ENCODE measurements around the gene MAP3K13.

The MAP3K13 gene

DNA sequence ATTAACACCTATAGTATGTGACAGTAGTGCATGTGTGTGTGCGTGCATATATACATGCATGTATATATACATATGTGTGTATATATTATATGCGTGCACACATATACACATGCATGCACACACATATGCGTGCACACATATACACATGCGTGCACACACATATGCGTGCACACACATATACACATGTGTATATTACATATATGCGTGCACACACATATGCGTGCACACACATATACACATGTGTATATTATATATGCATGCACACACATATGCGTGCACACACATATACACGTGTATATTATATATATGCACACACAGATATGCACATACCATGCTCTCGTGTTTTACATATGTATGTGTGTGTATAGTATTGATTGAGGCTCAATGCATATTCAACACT, 42.0 kb upstream of the MAP3K13 start:
- ChIA-PET CTCF (no interaction called here), POLR2A (ENCODE audit: low non-redundant PET) (no interaction called here)
- TF ChIP-seq, protein P1, sequence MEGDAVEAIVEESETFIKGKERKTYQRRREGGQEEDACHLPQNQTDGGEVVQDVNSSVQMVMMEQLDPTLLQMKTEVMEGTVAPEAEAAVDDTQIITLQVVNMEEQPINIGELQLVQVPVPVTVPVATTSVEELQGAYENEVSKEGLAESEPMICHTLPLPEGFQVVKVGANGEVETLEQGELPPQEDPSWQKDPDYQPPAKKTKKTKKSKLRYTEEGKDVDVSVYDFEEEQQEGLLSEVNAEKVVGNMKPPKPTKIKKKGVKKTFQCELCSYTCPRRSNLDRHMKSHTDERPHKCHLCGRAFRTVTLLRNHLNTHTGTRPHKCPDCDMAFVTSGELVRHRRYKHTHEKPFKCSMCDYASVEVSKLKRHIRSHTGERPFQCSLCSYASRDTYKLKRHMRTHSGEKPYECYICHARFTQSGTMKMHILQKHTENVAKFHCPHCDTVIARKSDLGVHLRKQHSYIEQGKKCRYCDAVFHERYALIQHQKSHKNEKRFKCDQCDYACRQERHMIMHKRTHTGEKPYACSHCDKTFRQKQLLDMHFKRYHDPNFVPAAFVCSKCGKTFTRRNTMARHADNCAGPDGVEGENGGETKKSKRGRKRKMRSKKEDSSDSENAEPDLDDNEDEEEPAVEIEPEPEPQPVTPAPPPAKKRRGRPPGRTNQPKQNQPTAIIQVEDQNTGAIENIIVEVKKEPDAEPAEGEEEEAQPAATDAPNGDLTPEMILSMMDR (conservative IDR thresholded peaks at IDR 0.05; ENCODE audit: low read depth), result no peak
- H3K27ac ChIP-seq, result no peak overlapping the region
- no peak for DNase-seq (ENCODE audit: low spot score)

DNA sequence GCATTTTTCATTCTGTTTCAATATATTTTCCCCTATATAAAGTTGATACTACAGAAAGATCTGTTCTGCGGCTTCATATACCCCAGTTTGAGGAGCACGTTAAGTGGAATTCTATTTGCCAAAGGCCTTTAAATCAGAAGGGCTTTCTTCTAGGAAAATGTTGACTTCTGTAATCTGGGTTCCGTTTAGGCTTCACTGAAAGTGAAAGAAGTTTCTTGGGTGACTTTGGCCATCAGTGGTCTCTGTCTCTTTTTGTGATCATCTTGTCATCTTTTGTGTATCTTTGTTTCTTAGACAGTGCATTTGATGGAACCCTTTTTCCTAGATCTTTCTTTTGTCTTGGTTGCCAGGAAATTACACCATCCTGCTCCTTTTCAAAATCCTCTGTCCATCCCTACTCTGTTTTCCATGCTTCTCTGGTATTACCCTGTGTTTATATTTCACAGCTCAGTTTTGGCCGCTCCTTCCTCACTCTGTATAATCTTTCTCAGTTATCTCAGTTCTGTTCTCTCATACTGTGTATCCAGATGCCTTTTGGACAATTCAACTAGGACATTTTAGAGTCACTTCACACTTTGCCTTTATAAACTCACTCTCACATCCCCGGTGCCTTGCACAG, 40.7 kb upstream of the MAP3K13 start:
- H3K27ac ChIP-seq, result no peak overlapping the region
- CTCF ChIA-PET, result interaction anchor here (0.6 kb wide), 1 partner anchor 445 kb away, joined by 3 read pairs; no protein-coding TSS in a partner anchor
- TF ChIP-seq, protein P1 (conservative IDR thresholded peaks at IDR 0.05; ENCODE audit: low read depth), result no peak
- no peak for DNase-seq (ENCODE audit: low spot score)
- POLR2A ChIA-PET (ENCODE audit: low non-redundant PET), result no interaction called here

DNA sequence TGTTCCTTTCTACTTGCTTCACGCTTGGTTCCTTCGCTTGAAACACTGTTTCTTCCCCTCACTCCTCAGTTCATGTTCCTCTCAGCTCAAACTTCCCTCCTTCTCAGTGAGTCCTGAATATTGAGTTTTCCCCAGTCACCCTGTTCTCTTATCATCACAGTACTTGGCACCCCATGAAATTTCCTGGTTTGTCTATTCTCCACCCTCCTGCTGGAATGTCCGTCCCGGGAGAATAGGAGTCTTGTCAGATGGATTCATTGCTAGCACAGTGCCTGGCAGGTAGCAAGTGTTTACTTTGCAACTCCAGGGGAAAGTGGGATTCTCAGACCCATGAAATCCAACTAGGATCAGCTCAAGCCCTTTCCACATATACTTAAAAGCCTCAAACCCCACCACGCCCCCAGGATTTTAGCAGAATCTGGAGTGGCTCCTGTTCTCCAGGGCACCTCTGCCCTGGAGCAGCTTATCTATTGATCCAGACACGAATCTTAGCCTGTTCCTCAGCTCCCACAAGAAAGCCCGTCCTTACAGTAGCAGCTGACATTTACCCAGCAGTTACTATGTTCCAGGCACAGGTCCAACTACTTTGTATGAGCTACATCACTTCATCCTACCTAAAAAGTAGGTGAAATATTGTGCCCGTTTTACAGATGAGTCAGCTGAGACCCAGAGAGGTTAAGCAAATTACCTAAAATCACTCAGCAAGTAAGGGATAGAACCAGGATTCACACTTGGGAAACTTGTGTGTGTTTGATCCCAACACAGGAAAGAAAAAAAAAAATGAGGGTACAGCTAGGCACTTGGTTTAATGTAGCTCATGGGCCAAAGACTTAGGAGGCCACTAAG, 36.8 kb upstream of the MAP3K13 start:
- no peak overlapping the region for H3K27ac ChIP-seq
- DNase-seq (ENCODE audit: low spot score), result no peak
- ChIA-PET POLR2A (ENCODE audit: low non-redundant PET) (interaction anchor here (0.6 kb wide), 1 partner anchor 157 kb away, joined by 3 read pairs; no protein-coding TSS in a partner anchor), CTCF (no interaction called here)
- TF ChIP-seq, protein P1 (conservative IDR thresholded peaks at IDR 0.05; ENCODE audit: low read depth), result no peak

DNA sequence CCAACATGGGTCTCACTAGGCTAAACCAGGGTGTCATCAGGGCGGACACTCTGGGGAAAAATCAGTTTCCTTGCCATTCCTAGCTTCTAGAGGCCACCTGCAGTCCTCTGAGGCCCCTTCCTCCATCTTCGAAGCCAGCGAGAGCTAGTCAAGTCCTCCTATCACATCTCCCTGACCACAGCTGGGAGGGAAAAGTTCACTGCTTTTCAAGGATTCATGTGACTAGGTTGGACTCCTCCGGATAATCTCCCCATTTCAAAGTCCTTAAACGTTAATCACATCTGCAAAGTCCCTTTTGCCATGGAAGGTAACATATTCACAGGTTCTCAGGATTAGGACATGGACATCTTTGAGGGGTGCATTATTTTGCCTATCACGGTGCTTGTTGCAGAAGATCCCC, 35.9 kb upstream of the MAP3K13 start:
- ChIA-PET POLR2A (ENCODE audit: low non-redundant PET) (interaction anchor here (0.6 kb wide), 1 partner anchor 156 kb away, joined by 3 read pairs; no protein-coding TSS in a partner anchor), CTCF (no interaction called here)
- TF ChIP-seq, protein P1 (conservative IDR thresholded peaks at IDR 0.05; ENCODE audit: low read depth), result no peak
- DNase-seq (ENCODE audit: low spot score), result no peak
- H3K27ac ChIP-seq, result no peak overlapping the region

DNA sequence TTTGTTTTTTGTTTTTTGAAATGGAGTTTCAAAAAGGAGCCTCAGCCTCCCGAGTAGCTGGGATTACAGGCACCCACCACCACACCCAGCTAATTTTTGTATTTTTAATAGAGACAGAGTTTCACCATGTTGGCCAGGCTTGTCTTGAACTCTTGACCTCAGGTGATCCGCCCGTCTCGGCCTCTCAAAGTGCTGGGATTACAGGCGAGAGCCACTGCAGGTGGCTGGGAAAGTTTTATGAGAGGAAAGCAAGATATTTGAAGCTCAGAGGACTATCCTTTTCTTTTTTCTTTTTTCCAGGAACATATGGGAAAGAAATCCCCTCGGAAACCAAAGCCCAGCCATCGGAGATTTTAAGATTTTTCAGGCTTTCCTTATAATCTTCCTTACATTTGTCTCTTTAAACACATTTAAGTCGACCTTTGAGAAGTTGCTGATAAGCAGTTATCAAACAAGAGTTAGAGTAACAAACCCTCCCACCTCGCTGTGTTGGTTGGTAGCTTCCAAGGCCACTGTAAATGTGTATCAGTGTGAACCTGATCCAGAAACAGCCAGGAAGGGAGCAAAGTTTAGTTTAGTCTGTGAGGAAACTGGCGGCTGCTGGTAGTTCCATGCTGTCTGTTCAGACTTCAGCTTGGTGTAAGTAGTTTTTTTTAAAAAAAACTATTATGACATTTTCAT, 34.5 kb upstream of the MAP3K13 start:
- ChIA-PET CTCF (no interaction called here), POLR2A (ENCODE audit: low non-redundant PET) (no interaction called here)
- H3K27ac ChIP-seq, result no peak overlapping the region
- TF ChIP-seq, protein P1 (conservative IDR thresholded peaks at IDR 0.05; ENCODE audit: low read depth), result no peak
- no peak for DNase-seq (ENCODE audit: low spot score)

- POLR2A ChIA-PET (ENCODE audit: low non-redundant PET), result no interaction called here
- no peak for DNase-seq (ENCODE audit: low spot score)
- H3K27ac ChIP-seq, result no peak overlapping the region
- CTCF ChIA-PET, result no interaction called here
- TF ChIP-seq, protein P1 (conservative IDR thresholded peaks at IDR 0.05; ENCODE audit: low read depth), result no peak
Observed at GRCh38 chr3:185330238-185330637, 32.7 kb upstream of the MAP3K13 start.

All from RWPE1 (cell line).